Cortex of kidney (tissue), 1 donor: ENCODE data around the gene SLC35G4.
"Not testable (repeated sequence)": the region's sequence is repeated elsewhere in the genome, so short reads cannot be mapped to it uniquely, and the experiment has no call there.

Experiments used
- DNase-seq: peaks from one replicate; lab custom pipeline; 2025; lab: John Stamatoyannopoulos, UW

The SLC35G4 gene

GRCh38 chr18:11609488-11609887, at the start of gene SLC35G4:
TSS of gene SLC35G4 (plus strand) at chr18:11609596. CDS start at chr18:11609596, 0 bp downstream.
- not testable (repeated sequence) for DNase-seq

GRCh38 chr18:11561293-11561692, 48.1 kb upstream of the SLC35G4 start:
- DNase-seq = no peak

- no peak for DNase-seq
These were observed 43.7 kb upstream of the SLC35G4 start for GRCh38 chr18:11565716-11566115.

- no peak for DNase-seq
These were observed 43.0 kb upstream of the SLC35G4 start for GRCh38 chr18:11566236-11566965.

GRCh38 chr18:11567396-11567795, 42.0 kb upstream of the SLC35G4 start:
- DNase-seq = no peak

- DNase-seq = no peak
These were observed 39.3 kb upstream of the SLC35G4 start for GRCh38 chr18:11570073-11570588.

- DNase-seq = no peak
These were observed 38.5 kb upstream of the SLC35G4 start for GRCh38 chr18:11570769-11571412.

- DNase-seq = no peak
These were observed 37.2 kb upstream of the SLC35G4 start for GRCh38 chr18:11572201-11572600.

- no peak for DNase-seq
These were observed 34.9 kb upstream of the SLC35G4 start for GRCh38 chr18:11574545-11574944.

GRCh38 chr18:11577271-11578112, 31.9 kb upstream of the SLC35G4 start:
- DNase-seq = no peak

GRCh38 chr18:11578799-11579198, 30.6 kb upstream of the SLC35G4 start:
- DNase-seq = no peak

- no peak for DNase-seq
These were observed 29.5 kb upstream of the SLC35G4 start for GRCh38 chr18:11579916-11580315.

GRCh38 chr18:11581286-11581685, 28.1 kb upstream of the SLC35G4 start:
- no peak for DNase-seq

- DNase-seq = no peak
These were observed 23.8 kb upstream of the SLC35G4 start for GRCh38 chr18:11585596-11585995.

- no peak for DNase-seq
These were observed 22.5 kb upstream of the SLC35G4 start for GRCh38 chr18:11586896-11587295.

GRCh38 chr18:11587432-11587831, 22.0 kb upstream of the SLC35G4 start:
- no peak for DNase-seq

GRCh38 chr18:11587846-11588245, 21.6 kb upstream of the SLC35G4 start:
- no peak for DNase-seq

- no peak for DNase-seq
These were observed 17.4 kb upstream of the SLC35G4 start for GRCh38 chr18:11591957-11592356.

GRCh38 chr18:11600321-11600720, 9.1 kb upstream of the SLC35G4 start:
- DNase-seq = no peak

GRCh38 chr18:11607906-11608305, 1.5 kb upstream of the SLC35G4 start:
- DNase-seq = no peak

- DNase-seq = not testable (repeated sequence)
These were observed 778 bp upstream of the SLC35G4 start for GRCh38 chr18:11608618-11609017.

- not testable (repeated sequence) for DNase-seq
These were observed 3.7 kb downstream of the SLC35G4 start for GRCh38 chr18:11613073-11613472.
